ENCODE results near the gene CEP89. TPM values are rescaled to one million over a fixed set of nuclear protein-coding genes. Genes with fewer than 3 reads are reported as not detected.

The CEP89 gene
- total and polyA plus RNA-seq, 4 donors = 8.7 to 18.7 (median 14.0) TPM

- H3K27me3 ChIP-seq (ENCODE audit: control insufficient read depth in 3 of 3, insufficient read depth in 3 of 3, low read length in 2 of 3) = no peaks in the 10 kb centered on the region
- no peaks in the 10 kb centered on the region for H3K9me3 ChIP-seq (ENCODE audit: control insufficient read depth in 4 of 4, insufficient read depth in 3 of 4, low read length in 3 of 4)
- H3K4me3 ChIP-seq = no peak overlapping the region
- no peak for TF ChIP-seq CTCF (IDR thresholded peaks at IDR 0.05; ENCODE audit: control extremely low read depth, extremely low read depth)
- DNase-seq (no peak), ATAC-seq (ENCODE audit: insufficient read depth, low FRiP score) (no peak)
- H3K9ac ChIP-seq (ENCODE audit: insufficient read depth in 1 of 2, low read length in 2 of 2) = no peak overlapping the region
- WGBS, 2 donors = 97 to 98% methylated on average over 8 of the region's 8 CpGs
- H3K36me3 ChIP-seq (ENCODE audit: control insufficient read depth in 4 of 4, insufficient read depth in 4 of 4, low read length in 4 of 4) = peaks cover 4 to 25% (median 14%) of the 10 kb centered on the region in 4 donors
- no peak overlapping the region for H3K27ac ChIP-seq (ENCODE audit: low read depth in 1 of 2, low read length in 1 of 2)
- H3K4me1 ChIP-seq (ENCODE audit: control insufficient read depth in 5 of 5, insufficient read depth in 5 of 5, low read length in 5 of 5) = no peaks in the 10 kb centered on the region
Observed at GRCh38 chr19:32936065-32936464, 35.7 kb downstream of the CEP89 start.

- no peak for DNase-seq
- 92 to 96% methylated on average over 9 of the region's 9 CpGs for WGBS, 2 donors
- no peak for ATAC-seq (ENCODE audit: insufficient read depth, low FRiP score)
- no peaks in the 10 kb centered on the region for H3K27me3 ChIP-seq (ENCODE audit: control insufficient read depth in 3 of 3, insufficient read depth in 3 of 3, low read length in 2 of 3)
- H3K27ac ChIP-seq (ENCODE audit: low read depth in 1 of 2, low read length in 1 of 2) = no peak overlapping the region
- no peaks in the 10 kb centered on the region for H3K4me1 ChIP-seq (ENCODE audit: control insufficient read depth in 5 of 5, insufficient read depth in 5 of 5, low read length in 5 of 5)
- H3K9ac ChIP-seq (ENCODE audit: insufficient read depth in 1 of 2, low read length in 2 of 2) = no peak overlapping the region
- no peak for TF ChIP-seq CTCF (IDR thresholded peaks at IDR 0.05; ENCODE audit: control extremely low read depth, extremely low read depth)
- H3K36me3 ChIP-seq (ENCODE audit: control insufficient read depth in 4 of 4, insufficient read depth in 4 of 4, low read length in 4 of 4) = peaks cover 8 to 26% (median 17%) of the 10 kb centered on the region in 4 donors
- no peak overlapping the region for H3K4me3 ChIP-seq
- no peaks in the 10 kb centered on the region for H3K9me3 ChIP-seq (ENCODE audit: control insufficient read depth in 4 of 4, insufficient read depth in 3 of 4, low read length in 3 of 4)
Observed at GRCh38 chr19:32935629-32936028, 36.1 kb downstream of the CEP89 start.

DNA sequence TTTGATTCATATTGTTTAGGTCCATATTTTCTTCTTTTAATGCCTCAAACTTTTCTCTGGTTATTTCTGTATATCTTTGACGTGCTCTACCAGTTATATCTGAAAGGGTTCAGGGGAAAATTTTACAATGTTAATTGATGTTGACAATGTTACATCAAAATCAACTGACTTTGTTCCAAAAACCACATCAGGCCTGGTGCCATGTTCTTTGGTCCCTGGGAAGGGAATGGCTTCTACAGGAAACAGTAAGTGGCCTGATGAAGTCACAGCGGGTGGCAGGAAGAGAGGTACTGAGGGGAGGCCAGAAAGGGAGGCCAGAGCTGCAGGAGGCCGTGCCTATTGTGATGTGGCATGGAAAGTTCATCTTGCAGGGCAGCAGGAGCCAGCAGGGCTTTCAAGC lies 38.2 kb downstream of the CEP89 start:
- Histone ChIP-seq H3K4me1 (ENCODE audit: control insufficient read depth in 5 of 5, insufficient read depth in 5 of 5, low read length in 5 of 5) (no peaks in the 10 kb centered on the region), H3K36me3 (ENCODE audit: control insufficient read depth in 4 of 4, insufficient read depth in 4 of 4, low read length in 4 of 4) (peaks cover 16 to 35% (median 30%) of the 10 kb centered on the region in 4 donors), H3K27me3 (ENCODE audit: control insufficient read depth in 3 of 3, insufficient read depth in 3 of 3, low read length in 2 of 3) (no peaks in the 10 kb centered on the region), H3K9ac (ENCODE audit: insufficient read depth in 1 of 2, low read length in 2 of 2) (no peak overlapping the region), H3K4me3 (no peak overlapping the region), H3K9me3 (ENCODE audit: control insufficient read depth in 4 of 4, insufficient read depth in 3 of 4, low read length in 3 of 4) (peaks cover 0 to under 1% (median 0%) of the 10 kb centered on the region in 4 donors), H3K27ac (ENCODE audit: low read depth in 1 of 2, low read length in 1 of 2) (no peak overlapping the region)
- ATAC-seq (ENCODE audit: insufficient read depth, low FRiP score) (no peak), DNase-seq (no peak)
- no peak for TF ChIP-seq CTCF (IDR thresholded peaks at IDR 0.05; ENCODE audit: control extremely low read depth, extremely low read depth)
- 97 to 99% methylated on average over 3 of the region's 3 CpGs for WGBS, 2 donors

- WGBS, 2 donors = 97 to 98% methylated on average over 8 of the region's 8 CpGs
Observed at GRCh38 chr19:32930567-32930966, 41.2 kb downstream of the CEP89 start.

More at GRCh38 chr19:32930567-32930966, 41.2 kb downstream of the CEP89 start:
- no peak overlapping the region for H3K4me3 ChIP-seq
- no peaks in the 10 kb centered on the region for H3K4me1 ChIP-seq (ENCODE audit: control insufficient read depth in 5 of 5, insufficient read depth in 5 of 5, low read length in 5 of 5)
- peaks cover 0 to 3% (median 0%) of the 10 kb centered on the region in 4 donors for H3K9me3 ChIP-seq (ENCODE audit: control insufficient read depth in 4 of 4, insufficient read depth in 3 of 4, low read length in 3 of 4)
- no peak for DNase-seq
- H3K27me3 ChIP-seq (ENCODE audit: control insufficient read depth in 3 of 3, insufficient read depth in 3 of 3, low read length in 2 of 3) = no peaks in the 10 kb centered on the region
- no peak overlapping the region for H3K27ac ChIP-seq (ENCODE audit: low read depth in 1 of 2, low read length in 1 of 2)
- H3K36me3 ChIP-seq (ENCODE audit: control insufficient read depth in 4 of 4, insufficient read depth in 4 of 4, low read length in 4 of 4) = peaks cover 17 to 41% (median 26%) of the 10 kb centered on the region in 4 donors
- no peak for TF ChIP-seq CTCF (IDR thresholded peaks at IDR 0.05; ENCODE audit: control extremely low read depth, extremely low read depth)
- H3K9ac ChIP-seq (ENCODE audit: insufficient read depth in 1 of 2, low read length in 2 of 2) = no peak overlapping the region
- ATAC-seq (ENCODE audit: insufficient read depth, low FRiP score) = no peak

Measured in lung (tissue), 12 donors.